Astrocyte (in vitro differentiated cells and primary cell): Measurements from ENCODE around the gene ARL5A.

Source experiments
- CTCF ChIP-seq: IDR thresholded peaks from 2 replicates; pipeline ENCODE4 v1.5.1; 2011; ENCODE audit warnings: low read depth, mild to moderate bottlenecking, inconsistent platforms, low read length, moderate library complexity; ENCODE audit not compliant: insufficient read depth
- EZH2 ChIP-seq: IDR thresholded peaks from 2 replicates; pipeline ENCODE4 v1.6.1; 2012; ENCODE audit warnings: mild to moderate bottlenecking, low read length, inconsistent platforms; ENCODE audit not compliant: insufficient read depth

- TF ChIP-seq CTCF (no peak), EZH2 (no peak)
Measured at GRCh38 chr2:151771599-151772358, 56.4 kb downstream of the ARL5A start.
